ENCODE measurements around the gene CCNC. TPM values are rescaled to one million over a fixed set of nuclear protein-coding genes. Genes with fewer than 3 reads are reported as not detected.

The CCNC gene
- total RNA-seq, 4 donors from 2014 or later, result 35.6 to 69.4 (median 67.1) TPM

DNA sequence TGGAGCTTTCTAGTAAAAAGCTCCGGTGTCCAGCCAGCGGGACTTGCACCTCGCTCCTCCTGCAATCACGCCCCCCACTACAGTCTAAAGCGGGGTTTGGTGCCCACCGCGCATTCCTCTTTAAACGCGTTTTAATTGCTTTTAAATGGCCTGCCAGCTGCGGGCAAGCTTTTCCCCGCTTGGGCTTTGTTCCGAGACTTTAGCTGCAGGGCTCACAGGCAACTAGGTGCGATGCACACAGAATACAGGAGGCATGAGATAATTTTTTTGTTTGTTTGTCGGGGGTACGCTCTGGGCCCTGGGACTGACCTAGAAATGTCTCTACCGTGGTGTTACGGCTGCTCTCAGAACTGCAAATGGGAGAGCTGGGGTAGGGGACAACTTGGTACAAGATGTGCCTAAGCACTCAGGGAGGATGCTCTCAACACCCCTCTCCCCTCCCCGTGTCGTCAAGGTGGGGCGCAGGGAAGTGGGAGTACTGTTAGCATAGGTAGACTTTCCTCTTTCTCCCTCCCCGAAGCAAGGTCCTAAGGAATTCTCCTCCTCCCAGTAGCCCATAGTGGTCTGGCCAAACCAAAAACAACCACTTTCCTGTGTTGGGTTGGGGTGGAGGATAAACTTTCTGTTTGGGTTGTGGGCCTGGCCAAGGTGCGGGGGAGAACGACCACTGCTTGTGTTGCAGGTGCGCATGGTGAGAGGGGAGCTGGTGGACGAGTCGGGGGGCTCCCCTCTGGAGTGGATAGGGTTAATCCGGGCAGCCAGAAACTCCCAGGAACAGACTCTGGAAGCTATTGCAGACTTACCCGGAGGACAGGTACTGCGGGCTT lies 39.8 kb upstream of the CCNC start:
- peaks cover 48 to 100% (median 77%) of the 10 kb centered on the region in 4 donors for H3K27me3 ChIP-seq

DNA sequence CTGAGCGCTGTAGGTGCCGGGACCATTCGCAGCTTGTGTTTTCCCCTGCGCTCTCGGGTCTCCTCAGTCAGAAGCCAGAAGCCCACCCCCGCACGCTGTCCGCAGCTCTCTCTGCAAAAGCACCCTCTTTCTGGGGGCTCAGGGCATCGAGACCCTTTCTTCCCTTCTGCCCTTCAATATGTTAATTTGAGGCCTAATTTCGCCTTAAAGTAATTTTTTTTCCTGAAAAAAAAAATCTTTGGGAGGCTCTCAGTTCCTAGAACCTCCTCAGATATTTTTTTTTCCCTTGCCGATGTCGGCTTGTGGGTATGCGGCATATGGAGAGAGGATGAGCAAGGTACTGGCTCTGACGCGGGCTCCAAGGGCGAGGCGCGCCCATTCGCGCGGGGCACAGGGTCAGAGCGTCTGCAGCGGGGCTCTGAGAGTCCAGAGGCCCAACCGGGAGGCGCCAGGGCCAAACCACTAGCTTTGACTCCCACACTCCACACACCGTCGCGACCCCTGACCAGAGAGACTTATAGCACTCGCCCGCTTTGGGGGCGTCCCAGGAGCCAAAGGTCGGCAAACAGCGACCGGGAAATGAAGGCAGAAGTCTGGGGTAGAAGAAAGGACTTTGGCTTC lies 39.1 kb upstream of the CCNC start:
- DNase-seq, result no peak
- Histone ChIP-seq H3K9me3 (no peaks in the 10 kb centered on the region), H3K27ac (no peak overlapping the region), H3K4me3 (no peak overlapping the region), H3K27me3 (peaks cover 44 to 100% (median 76%) of the 10 kb centered on the region in 4 donors), H3K36me3 (no peaks in the 10 kb centered on the region), H3K4me1 (peaks cover 12 to 51% (median 17%) of the 10 kb centered on the region in 3 donors)
- 17 to 18% methylated on average over 13 to 16 of the region's 34 CpGs for WGBS, 2 donors
- TF ChIP-seq, protein P1, sequence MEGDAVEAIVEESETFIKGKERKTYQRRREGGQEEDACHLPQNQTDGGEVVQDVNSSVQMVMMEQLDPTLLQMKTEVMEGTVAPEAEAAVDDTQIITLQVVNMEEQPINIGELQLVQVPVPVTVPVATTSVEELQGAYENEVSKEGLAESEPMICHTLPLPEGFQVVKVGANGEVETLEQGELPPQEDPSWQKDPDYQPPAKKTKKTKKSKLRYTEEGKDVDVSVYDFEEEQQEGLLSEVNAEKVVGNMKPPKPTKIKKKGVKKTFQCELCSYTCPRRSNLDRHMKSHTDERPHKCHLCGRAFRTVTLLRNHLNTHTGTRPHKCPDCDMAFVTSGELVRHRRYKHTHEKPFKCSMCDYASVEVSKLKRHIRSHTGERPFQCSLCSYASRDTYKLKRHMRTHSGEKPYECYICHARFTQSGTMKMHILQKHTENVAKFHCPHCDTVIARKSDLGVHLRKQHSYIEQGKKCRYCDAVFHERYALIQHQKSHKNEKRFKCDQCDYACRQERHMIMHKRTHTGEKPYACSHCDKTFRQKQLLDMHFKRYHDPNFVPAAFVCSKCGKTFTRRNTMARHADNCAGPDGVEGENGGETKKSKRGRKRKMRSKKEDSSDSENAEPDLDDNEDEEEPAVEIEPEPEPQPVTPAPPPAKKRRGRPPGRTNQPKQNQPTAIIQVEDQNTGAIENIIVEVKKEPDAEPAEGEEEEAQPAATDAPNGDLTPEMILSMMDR (IDR thresholded peaks at IDR 0.05), result no peak
- no peak for TF ChIP-seq POLR2A (IDR thresholded peaks at IDR 0.05)
- intact Hi-C loops (cut with DNase I), result no loop called here

More for the DNA sequence above, 39.8 kb upstream of the CCNC start:
- Histone ChIP-seq H3K36me3 (no peaks in the 10 kb centered on the region), H3K27ac (no peak overlapping the region), H3K4me3 (no peak overlapping the region), H3K9me3 (no peaks in the 10 kb centered on the region), H3K4me1 (peaks cover 9 to 51% (median 17%) of the 10 kb centered on the region in 3 donors)
- intact Hi-C loops (cut with DNase I), result no loop called here
- no peak for TF ChIP-seq POLR2A (IDR thresholded peaks at IDR 0.05)
- TF ChIP-seq, protein P1 (IDR thresholded peaks at IDR 0.05), result no peak
- 10 to 11% methylated on average over 11 to 23 of the region's 29 CpGs for WGBS, 2 donors
- no peak for DNase-seq

DNA sequence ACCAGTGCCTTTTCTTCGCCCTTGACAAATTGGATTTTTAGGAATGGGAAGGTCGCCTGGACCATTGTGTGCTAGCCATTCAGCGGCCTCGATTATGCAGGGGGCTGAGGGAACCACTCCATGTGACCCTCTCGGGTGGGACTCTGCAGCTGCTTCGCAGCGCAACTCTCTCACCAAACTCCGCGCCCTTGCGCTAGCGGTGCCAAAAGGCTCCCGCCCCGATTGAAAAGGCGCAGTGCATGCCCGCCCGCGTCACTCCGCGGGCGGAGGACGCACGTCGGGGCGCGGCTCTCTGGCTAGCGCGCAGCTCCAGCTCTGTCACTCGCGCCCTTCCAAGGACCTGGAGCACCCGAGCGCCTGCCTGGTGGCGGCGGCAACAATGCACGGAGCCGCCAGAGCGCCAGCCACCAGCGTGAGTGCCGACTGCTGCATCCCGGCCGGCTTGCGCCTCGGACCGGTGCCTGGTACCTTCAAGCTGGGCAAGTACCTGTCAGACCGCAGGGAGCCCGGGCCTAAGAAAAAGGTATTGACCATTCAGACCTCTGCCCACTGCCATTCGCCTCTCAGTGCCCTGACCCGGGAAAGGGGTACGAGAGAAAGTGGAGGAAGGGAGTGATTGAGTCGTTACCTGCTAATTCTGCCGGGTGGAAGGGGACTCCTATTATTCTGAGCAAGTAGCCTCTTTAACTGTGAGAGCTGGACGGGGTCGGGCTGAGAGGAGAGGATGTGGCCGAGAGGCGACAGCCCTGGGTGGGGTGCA lies 38.4 kb upstream of the CCNC start, which contains the start of gene PRDM13:
Gene PRDM13, plus strand, starts transcription at position 178 of the 760 bp plus-strand sequence. Its CDS starts 202 bp downstream, at position 380.
- DNase-seq, result no peak
- Histone ChIP-seq H3K9me3 (no peaks in the 10 kb centered on the region), H3K4me1 (peaks cover 12 to 53% (median 17%) of the 10 kb centered on the region in 3 donors), H3K27me3 (peaks cover 44 to 100% (median 81%) of the 10 kb centered on the region in 4 donors), H3K27ac (no peak within 1 kb of the TSS), H3K36me3 (no peaks in the 10 kb centered on the region), H3K4me3 (no peak within 1 kb of the TSS)
- no peak for TF ChIP-seq POLR2A (IDR thresholded peaks at IDR 0.05)
- 10 to 16% methylated on average over 16 to 17 of the region's 54 CpGs for WGBS, 2 donors
- intact Hi-C loops (cut with DNase I), result no loop called here

DNA sequence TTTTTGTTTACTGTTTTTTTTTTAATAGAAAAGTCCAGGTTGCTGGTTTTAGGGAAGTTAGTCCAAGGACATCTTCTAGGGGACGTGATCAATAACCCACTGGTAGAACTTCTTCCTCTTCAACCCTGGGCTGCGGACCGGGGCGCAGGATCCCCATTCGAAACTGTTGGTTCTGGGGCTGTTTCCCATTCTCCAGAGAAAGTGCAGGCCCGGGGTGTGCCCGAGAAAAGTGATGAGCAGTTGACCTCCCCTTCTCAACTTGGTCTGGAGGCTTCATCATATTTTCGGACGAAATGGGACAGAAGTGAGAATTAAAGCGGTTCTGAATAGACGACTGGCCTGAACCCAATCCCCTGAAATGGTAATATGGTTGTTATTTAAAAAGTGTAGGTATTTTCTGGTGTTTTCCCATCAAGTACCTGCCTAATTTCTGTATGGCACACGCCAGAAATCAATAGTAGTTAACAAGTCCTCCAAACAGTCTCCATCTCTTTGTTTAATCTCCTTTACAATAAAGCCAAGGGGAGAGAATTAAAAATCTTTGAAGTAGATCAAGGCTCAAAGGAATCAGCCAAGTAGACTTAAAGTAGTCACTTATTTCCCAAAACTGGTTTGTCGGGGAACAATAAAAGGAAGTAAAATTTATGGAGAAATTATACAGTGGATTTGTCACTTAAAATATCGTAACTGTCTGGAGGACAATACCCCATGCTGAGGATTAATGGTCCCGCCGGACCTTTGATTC lies 37.6 kb upstream of the CCNC start:
- intact Hi-C loops (cut with DNase I), result no loop called here
- peaks cover 44 to 100% (median 83%) of the 10 kb centered on the region in 4 donors for H3K27me3 ChIP-seq
- DNase-seq, result no peak
- H3K27ac ChIP-seq, result no peak overlapping the region
- no peaks in the 10 kb centered on the region for H3K9me3 ChIP-seq
- TF ChIP-seq, protein P1 (IDR thresholded peaks at IDR 0.05), result no peak
- TF ChIP-seq POLR2A (IDR thresholded peaks at IDR 0.05), result no peak
- H3K36me3 ChIP-seq, result no peaks in the 10 kb centered on the region
- no peak overlapping the region for H3K4me3 ChIP-seq
- WGBS, 2 donors, result 20 to 22% methylated on average over 14 to 15 of the region's 16 CpGs
- H3K4me1 ChIP-seq, result peaks cover 12 to 53% (median 17%) of the 10 kb centered on the region in 3 donors
